ENCODE data around the gene DRAP1. TPM values are rescaled to one million over a fixed set of nuclear protein-coding genes. Genes with fewer than 3 reads are reported as not detected.

The DRAP1 gene, protein sequence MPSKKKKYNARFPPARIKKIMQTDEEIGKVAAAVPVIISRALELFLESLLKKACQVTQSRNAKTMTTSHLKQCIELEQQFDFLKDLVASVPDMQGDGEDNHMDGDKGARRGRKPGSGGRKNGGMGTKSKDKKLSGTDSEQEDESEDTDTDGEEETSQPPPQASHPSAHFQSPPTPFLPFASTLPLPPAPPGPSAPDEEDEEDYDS
- total RNA-seq (2014; rRNA removed; shearing (Covaris generic)), result 456 and 489 TPM in 2 replicates

DNA sequence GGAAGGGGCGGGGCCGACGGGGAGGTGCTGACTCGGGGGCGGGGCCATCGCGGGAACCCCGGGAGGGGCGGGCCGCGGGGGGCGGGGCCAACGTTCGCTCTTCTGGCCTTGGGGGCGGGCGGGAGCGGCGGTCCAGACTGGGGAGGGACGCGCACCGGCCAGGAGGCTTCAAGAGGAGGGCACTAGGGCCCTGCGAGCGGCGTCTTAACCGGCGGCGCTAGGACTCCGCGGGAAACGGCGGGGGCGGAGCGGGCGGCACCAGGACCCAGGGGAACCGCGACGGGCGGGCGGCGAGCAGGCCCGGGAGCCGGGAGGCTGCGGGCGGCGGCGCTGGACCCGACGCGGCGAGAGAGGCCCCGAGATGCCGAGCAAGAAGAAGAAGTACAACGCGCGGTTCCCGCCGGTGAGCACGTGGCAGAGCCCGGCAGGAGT is at the start of gene DRAP1:
Gene DRAP1, plus strand, starts transcription at position 286 of the 432 bp plus-strand sequence. Its CDS starts 76 bp downstream, at position 362.
- DNase-seq (ENCODE audit: low read depth), result peak; percentile 97

DNA sequence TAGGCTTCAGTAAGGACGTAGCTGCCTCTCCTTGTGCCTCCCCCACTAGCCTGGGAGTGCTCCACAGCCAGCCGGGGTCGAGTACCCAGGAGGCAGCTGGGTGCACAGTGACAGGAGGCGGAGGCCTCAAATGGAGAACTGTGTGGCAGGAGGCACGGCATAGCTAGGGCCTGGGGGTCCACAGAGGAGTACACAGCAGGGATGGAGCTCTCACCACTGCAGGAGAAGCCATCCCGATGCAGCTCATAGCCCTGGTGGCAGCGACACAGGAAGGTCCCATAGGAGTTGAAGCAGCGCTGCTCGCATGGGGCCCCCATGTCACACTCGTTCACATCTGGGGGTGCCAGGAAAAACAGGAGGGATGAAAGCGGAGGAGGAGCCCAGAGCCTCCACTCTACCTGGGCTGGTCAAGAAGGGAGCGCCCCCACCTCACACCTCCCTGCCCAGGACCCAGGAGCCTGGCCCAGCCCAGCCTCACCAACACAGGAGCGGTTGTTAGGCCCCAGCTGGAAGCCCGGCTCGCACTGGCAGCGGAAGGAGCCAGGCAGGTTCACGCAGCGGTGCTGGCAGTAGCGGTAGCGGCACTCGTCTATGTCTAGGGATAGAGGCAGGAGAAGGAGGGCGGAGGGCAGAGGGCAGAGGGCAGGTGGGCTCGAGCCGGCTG is 49.5 kb upstream of the DRAP1 start:
- no peak for DNase-seq (ENCODE audit: low read depth)

DNA sequence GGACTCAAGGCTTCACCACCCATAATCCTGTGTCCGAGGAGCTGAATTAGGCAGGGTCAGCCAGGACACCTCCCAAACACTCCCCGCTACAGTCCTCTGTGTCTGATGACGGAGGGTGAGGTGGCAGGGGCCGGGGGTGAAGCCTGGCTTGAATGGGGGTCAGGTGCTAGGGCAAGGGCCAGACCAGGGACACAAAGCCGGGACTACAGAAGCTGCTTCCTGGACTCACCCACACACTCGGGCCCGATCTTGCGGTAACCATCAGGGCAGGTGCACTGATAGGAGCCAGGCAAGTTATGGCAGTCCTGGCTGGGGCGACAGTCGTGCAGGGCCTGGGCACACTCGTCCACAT is 48.9 kb upstream of the DRAP1 start:
- no peak for DNase-seq (ENCODE audit: low read depth)

DNA sequence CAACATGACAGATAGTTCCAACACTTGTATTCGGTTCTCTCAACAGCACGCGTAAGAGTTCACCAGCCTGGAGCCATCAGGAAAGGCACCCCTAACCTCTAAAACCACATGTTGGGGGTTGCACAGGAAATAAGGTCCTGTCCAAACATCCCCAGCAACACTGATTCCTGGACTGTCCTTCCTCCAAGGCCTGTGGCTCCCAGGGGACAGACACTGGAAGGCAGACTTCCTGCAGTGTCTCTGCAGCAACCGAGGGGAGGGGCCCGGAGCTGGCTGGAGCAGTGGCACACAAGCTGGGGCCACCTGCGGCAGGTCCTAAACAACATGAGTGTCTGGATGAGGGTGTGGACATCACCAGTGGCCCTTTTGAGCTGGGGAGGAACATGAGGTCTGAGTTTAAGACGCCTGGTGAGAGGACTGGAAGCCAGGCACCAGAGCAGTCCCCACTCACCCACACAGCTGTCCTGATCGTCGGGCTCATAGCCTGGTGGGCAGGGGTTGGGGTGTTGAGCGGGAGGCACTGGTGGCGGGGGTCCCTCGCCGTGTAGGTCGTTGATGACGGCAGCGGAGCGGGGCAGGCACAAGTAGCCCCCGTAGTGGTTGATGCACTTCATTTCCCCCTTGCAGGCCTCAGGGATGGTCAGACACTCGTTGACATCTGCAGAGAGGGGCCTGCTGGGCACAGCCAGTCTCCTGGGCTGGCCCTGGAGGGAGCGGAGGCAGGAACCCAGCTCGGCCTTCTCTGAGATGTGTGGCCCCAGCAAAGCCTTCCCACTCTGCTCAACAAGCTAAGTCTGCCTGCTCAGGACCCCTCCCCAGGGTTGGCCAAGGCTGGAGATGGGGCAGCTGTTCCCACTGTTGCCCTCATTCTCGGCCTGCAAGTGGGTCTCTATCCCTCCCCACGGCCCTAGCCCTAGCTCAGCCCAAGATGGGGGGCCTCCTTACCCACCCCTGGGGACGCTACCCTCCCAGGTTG is 48.2 kb upstream of the DRAP1 start:
- DNase-seq (ENCODE audit: low read depth), result peak; percentile 29

DNA sequence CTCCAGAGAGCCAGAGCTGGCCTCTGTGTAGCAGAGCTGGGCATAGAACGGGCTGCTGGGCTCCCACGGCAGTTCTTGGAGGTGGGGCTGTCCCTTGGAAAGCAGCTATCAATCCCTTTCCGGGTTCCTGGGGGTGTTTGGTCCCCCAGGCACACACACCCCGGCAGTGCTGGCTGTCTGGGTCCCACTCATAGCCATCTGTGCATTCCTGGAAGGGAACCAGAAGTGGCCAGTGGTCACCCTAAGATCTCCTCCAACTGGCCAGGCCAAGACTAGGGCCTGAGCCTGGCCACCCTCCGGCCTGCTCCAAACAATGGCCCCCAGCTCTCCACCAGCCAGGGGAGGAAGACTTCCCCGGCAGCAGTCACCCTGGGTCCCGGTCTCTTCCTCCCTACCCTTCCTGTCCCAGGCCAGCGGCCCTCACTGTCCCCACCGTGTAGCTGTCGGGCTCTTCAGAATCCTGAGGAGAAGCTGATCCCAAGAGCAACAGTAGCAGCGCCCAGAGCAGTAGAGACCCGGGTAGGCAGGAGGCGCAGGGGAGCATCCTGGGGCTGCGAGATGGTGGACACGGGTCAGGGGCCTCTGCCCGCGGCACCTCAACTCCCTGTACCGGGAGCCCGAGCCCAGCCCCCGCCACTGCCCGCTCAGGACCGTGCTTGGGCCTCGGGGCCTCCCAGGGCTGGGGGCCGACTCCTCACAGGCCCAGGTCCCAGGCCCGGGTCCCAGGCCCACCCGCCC is 47.2 kb upstream of the DRAP1 start:
- no peak for DNase-seq (ENCODE audit: low read depth)

DNA sequence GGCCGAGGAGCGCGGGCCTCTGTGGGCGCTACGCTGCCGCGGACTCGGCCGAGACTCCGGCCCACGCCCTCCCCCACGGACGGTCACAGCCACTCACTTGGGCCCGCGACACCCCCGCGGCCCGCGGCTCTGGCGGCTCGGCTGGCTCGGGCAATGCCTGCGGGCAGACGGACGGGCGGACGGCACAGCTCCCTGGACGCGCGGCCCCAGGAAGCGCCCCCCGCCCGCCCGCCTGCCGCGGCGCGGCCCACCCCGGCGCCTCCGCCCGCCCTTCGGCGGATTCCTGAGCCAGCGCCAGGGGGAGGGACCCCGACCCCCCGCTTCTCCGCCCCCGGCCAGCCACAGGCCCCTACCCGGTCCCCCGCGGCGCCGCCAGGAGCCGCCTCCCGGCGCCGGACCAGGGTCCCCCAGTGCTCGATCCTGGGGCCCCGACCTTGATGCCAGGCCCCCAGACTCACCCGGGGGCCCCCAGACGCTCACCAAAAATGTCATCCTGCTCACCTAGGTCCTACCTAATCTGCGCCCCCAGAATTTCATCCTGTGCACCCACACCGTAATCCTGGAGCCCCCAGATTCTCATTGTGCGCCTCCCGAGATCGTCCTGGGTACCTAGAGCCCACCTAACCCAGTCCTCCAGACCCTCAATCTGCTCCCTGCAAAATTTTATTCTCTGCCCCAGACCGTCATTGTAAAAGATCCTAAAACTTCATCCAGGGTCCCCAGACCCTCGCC is 46.5 kb upstream of the DRAP1 start, which contains the start of gene EFEMP2:
Gene EFEMP2, minus strand, starts transcription at position 215 of the 732 bp plus-strand sequence. CDS start 446 bp downstream, outside the sequence.
- DNase-seq (ENCODE audit: low read depth), result peak; percentile 23

DNA sequence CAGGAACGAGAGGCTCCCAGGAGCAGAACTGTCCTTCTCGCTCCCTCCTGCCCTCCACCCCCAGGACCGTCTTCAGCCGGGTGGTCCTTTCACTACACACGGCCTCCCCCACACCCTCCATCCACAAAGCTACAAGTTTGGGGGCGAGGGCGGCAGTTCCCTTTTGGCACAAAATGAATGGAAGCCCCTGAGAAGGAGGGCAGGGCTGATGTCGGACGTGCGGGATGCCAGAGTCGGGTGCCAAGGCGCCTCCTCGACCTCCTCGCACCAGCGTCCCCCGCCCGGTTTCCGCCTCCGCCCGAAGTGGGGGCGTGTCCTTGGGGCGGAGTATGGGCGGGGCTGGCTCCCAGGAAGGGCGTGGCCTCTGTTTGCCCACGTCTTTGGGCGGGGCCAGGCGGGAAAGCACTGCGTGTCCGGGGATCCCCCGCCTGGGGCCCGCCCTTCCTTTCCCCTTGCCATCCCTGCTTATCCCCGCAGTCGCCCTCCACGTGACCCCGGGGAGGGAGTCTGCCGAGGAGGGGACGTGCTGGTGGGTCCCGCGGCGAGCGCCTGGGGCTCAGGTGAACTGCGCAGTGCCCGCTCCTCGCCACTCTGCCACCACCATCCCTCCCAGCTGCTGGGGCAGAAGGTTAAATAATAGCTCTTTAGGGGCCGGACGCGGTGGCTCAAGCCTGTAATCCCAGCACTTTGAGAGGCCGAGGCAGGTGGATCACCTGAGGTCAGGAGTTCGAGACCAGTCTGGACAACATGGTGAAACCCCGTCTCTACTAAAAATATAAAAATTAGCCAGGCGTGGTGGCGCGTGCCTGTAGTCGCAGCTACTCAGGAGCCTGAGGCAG is 45.7 kb upstream of the DRAP1 start:
- DNase-seq (ENCODE audit: low read depth), result peak; percentile 87

DNA sequence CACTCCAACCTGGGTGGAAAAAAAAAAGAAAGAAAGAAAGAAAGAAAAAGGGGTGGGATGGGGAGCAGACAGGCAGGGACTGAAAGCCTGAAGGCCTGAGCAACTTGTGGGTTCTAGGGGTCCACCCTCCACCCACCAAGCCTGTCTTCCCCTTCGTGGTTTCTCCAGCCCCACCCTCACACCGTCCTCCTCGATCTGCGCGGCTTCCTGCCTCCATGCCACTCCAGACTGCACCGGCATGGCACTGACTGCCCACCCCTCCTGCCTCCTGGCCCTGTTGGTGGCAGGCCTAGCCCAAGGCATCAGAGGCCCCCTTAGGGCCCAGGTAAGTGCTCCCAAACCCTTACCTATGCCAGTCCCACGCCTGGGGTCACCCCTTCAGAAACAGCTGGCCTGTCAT is 39.6 kb upstream of the DRAP1 start, which contains the start of gene CTSW:
Gene CTSW, plus strand, starts transcription at position 221 of the 400 bp plus-strand sequence. Its CDS starts 18 bp downstream, at position 239.
- no peak for DNase-seq (ENCODE audit: low read depth)

DNA sequence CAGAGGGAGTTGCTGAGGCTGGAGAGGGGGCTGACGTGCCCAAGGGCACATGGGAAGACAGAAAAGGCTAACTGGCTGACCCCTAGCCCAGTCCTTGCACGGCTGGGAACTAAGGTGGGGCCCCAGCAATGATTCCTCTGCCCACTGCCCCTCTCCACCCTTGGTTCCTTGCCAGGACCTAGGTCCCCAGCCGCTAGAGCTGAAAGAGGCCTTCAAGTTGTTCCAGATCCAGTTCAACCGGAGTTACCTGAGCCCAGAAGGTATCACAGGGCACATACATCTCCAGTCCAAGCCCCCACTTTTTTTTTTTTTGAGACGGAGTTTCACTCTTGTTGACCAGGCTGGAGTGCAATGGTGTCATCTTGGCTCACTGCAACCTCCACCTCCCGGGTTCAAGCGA is 39.2 kb upstream of the DRAP1 start:
- DNase-seq (ENCODE audit: low read depth), result no peak

DNA sequence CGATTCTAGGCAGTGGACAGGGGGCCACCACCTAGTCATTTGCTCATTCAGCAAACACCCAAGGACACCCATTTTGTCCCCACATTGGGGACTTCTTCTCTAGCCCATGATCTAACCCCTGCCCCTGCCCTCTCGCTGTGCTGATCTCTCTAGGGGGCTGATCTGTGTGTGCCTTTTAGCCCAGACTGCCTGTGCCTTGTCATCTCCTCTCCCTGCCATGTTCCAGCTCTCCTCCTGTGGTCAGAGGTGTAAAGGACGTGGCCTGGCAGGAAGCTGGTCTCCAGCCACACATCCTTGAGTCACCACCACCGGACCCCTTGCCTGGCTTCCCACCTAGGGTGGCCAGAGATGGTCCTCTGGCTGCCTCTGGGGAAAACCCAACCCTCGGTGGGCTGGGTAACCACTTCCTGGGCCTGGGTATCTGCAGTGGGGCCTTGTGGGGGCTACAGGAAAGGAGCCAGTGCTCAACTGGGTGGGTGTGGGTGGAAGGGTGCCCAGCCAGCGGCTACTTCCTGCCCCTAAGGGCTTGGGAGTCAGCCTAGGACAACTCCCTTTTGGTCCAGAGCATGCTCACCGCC is 38.3 kb upstream of the DRAP1 start:
- DNase-seq (ENCODE audit: low read depth), result peak; percentile 88

DNA sequence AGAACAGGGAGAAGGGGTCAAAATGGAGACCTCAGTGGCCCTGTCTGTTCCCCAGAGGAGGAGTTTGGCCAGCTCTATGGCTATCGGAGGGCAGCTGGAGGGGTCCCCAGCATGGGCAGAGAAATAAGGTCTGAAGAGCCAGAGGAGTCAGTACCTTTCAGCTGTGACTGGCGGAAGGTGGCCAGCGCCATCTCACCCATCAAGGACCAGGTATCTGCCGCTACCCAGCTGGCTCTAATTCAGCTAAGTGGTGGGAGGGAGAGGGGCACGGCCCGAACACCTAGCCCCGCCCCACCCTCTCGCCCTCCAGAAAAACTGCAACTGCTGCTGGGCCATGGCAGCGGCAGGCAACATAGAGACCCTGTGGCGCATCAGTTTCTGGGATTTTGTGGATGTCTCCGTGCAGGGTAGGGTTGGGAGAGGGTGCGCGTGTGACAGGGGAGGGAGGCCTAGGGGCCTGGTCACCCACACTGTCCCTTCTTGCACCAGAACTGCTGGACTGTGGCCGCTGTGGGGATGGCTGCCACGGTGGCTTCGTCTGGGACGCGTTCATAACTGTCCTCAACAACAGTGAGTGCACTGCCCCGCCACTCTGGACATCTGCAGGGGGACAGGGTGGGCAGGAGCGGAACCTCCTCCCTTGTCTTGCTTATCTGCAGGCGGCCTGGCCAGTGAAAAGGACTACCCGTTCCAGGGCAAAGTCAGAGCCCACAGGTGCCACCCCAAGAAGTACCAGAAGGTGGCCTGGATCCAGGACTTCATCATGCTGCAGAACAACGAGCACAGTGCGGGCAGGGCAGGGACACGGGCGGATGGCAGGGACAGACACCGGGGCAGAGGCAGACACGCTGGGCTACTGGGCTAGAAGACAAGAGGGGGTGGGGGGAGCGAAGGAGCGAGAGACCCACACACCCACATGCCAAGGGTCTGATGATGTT is 36.8 kb upstream of the DRAP1 start:
- no peak for DNase-seq (ENCODE audit: low read depth)

DNA sequence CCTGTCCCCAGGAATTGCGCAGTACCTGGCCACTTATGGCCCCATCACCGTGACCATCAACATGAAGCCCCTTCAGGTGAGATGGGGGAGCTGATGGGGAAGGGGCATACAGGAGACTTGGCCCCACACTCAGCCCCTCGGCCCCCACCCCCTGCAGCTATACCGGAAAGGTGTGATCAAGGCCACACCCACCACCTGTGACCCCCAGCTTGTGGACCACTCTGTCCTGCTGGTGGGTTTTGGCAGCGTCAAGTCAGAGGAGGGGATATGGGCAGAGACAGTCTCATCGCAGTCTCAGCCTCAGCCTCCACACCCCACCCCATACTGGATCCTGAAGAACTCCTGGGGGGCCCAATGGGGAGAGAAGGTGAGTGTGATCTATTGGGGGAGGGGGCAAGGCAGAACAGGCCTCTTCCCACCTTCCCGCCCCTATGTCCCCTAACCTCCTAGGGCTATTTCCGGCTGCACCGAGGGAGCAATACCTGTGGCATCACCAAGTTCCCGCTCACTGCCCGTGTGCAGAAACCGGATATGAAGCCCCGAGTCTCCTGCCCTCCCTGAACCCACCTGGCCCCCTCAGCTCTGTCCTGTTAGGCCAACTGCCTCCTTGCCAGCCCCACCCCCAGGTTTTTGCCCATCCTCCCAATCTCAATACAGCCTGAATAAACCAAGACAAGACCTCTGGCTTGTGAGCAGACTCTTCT is 36.0 kb upstream of the DRAP1 start:
- no peak for DNase-seq (ENCODE audit: low read depth)

DNA sequence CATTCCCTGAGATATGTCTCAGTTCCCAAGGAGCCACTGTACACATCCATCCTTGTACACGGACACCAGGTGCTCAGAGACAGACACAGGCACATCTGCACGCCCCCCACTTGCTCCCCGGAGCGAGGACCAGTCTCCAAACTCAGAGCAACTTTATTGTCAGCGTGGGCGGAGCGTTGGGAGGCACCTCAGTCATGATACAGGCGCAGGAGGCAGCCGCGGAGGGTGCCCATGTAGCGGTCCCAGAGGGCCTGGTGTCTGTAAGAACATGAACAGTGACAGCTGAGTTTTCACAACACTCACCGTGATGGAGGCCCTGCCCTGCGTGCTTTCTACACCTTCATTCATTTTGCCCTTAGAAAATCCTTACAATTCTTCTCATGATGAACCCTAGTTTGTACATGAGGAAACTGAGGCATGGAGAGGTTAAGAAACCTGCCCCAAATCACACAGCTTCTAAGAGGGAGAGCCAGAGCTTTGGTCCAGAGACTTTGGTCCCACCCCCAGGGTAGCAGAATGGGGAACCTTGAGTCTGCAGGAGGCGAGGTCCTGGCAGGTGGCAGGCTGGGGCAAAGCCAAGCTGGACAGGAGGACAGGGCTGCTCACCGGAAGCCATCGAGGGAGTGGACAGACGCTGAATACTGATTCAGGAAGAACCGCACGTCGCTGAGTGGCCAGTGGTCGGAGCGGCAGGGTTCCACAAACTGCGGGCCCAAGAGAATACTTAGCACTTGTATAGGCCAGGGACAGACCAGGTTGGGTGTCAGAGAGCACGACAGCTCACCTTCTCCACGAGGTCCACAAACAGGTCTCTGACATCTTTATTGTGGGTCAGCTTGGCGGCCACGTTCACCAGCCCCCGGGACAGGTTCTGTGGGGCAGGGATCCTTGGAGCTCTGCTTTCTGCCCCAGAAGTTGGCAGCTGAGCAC is 35.2 kb upstream of the DRAP1 start:
- no peak for DNase-seq (ENCODE audit: low read depth)

DNA sequence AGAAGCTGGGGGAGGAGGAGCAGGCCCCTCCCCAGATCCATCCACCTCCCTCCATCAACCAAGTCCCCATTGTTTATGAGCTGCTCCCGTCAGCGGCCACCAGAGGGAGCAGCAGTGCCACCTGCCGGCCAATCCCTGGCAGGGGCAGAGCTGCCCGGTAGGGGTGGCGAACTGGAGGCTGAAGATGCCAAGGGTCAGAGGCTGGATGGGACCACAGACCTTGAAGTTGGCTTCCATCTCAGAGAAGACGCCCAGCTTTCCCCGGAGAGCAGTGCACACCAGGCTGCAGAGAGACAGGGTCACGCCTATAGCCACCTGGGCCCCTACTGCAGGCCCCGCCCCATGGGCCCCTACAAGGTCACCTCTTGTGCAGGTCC is 34.5 kb upstream of the DRAP1 start:
- peak; percentile 71 for DNase-seq (ENCODE audit: low read depth)

DNA sequence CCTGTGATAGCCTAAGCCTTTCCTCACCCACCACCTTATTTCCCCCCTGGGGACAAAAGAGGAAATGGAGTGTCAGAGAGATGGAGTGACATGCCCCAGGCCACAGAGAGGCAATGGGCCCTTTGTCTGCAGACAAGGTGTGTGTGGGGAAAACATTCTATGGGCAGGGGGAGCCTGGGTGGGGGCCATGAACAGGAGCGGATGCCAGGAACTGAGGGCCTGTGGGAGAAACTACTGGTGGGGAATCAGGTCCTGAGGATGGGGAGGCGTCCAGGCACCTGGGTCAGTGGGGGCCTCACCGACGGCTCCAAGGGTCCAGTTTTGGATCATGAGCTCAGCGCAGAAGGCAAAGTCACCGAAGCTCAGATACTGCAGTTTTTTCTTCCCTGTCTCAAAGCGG is 34.0 kb upstream of the DRAP1 start:
- DNase-seq (ENCODE audit: low read depth), result no peak

DNA sequence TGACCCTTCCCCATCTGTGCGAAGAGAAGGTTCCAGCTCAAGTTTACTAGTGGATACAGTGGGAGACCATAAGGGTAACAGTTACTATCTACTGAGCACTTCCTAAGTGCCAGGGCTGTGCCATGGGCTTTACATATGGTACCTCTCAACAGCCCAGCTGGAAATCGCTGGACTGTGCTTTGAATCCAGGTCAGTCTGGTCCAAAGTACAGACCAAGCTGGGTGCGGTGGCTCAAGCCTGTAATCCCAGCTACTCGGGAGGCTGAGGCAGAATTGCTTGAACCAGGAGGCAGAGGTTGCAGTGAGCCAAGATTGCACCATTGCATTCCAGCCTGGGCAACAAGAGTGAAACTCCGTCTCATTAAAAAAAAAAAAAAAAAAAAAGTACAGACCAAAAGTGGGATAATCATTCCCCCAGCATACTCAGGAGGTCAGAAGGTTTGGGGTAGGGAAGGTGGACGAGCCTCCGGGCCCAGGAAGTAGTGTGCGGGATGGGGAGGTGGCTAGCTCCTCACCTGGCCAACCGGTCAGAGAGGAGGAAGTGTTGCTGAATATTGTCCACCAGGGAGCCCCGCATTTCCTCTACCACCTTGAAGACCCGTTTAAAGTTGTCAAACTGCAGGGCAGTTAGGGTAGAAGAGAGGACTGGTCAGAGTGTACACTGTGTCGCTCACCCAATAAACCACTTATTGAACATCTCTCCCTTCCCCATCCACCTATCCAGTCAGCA is 33.3 kb upstream of the DRAP1 start:
- DNase-seq (ENCODE audit: low read depth), result no peak
